ENCODE measurements around the gene RTL1.

- TF ChIP-seq, protein P1, sequence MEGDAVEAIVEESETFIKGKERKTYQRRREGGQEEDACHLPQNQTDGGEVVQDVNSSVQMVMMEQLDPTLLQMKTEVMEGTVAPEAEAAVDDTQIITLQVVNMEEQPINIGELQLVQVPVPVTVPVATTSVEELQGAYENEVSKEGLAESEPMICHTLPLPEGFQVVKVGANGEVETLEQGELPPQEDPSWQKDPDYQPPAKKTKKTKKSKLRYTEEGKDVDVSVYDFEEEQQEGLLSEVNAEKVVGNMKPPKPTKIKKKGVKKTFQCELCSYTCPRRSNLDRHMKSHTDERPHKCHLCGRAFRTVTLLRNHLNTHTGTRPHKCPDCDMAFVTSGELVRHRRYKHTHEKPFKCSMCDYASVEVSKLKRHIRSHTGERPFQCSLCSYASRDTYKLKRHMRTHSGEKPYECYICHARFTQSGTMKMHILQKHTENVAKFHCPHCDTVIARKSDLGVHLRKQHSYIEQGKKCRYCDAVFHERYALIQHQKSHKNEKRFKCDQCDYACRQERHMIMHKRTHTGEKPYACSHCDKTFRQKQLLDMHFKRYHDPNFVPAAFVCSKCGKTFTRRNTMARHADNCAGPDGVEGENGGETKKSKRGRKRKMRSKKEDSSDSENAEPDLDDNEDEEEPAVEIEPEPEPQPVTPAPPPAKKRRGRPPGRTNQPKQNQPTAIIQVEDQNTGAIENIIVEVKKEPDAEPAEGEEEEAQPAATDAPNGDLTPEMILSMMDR (IDR thresholded peaks at IDR 0.05; ENCODE audit: extremely low read depth in 1 of 2, insufficient read depth in 1 of 2, low read depth in 1 of 2, low read length in 2 of 2), result no peak
- no peak for TF ChIP-seq POLR2AphosphoS5 (IDR thresholded peaks at IDR 0.05; ENCODE audit: insufficient read depth, low read depth, low read length)
- no peak for TF ChIP-seq EZH2 (IDR thresholded peaks at IDR 0.05; ENCODE audit: borderline replicate concordance, low read depth, low read length, severe bottlenecking)
- TF ChIP-seq MAX (IDR thresholded peaks at IDR 0.05; ENCODE audit: insufficient read depth, insufficient read length), result no peak
- TF ChIP-seq POLR2A (IDR thresholded peaks at IDR 0.05; ENCODE audit: low read depth, low read length), result no peak
- no peak for TF ChIP-seq JUN (IDR thresholded peaks at IDR 0.05; ENCODE audit: borderline replicate concordance, insufficient read depth, insufficient read length, low read depth)
- no peak for TF ChIP-seq FOS (IDR thresholded peaks at IDR 0.05; ENCODE audit: borderline replicate concordance, insufficient read depth, low read length)
- no peak for TF ChIP-seq MYC (IDR thresholded peaks at IDR 0.05; ENCODE audit: low read depth, low read length)
- no peak for TF ChIP-seq GATA2 (IDR thresholded peaks at IDR 0.05; ENCODE audit: insufficient read depth, insufficient read length, low read depth, low read length)
These were observed 23.7 kb downstream of the RTL1 start for GRCh38 chr14:100879782-100880181.

Data from endothelial cell of umbilical vein (primary cell).